GM04503 (cell line): Measurements from ENCODE around the gene CACNA1D.
"Not testable (repeated sequence)": the region's sequence is repeated elsewhere in the genome, so short reads cannot be mapped to it uniquely, and the experiment has no call there.

Experiments
- DNase-seq: peaks from one replicate; pipeline ENCODE4 v3.0.0-alpha.2; 2012; ENCODE audit warnings: low read depth

Gene CACNA1D

DNA sequence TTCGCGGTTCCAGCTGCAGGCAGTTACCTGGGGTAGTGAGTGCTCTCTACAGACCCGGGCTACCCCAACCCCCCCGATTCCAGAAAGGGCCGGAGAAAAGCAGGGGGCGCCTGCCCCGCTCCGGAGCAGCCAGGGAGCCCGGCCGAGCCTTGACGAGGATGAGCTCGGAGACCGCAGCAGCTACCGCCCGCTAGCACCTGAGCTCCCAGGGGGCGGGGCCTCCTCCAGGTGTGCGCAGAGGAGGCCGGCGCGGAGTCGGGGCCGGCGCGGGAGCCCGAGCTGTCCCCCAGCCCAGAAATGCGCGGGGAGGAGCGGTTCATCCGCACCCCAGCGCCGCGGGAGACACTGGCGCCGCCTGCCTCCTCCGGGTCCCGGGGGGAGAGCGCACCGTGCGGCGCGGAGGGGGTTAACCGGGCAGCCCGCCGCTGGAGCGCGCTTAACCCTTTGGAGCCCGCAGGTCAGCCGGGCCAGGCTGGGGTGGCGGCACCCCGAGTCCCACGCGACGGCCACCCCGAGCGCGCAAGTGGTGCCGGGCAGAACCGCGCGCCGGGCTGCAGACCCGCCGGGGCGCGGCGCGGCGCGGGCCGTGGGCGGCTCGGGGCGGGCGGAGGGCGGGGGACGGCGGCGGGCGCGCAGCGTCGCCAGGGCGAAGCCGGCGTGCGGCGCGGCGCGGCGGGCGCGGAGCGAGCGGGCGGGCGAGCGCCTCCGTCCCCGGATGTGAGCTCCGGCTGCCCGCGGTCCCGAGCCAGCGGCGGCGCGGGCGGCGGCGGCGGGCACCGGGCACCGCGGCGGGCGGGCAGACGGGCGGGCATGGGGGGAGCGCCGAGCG is at the start of gene CACNA1D:
CACNA1D (plus strand) TSS at position 649 of the 829 bp plus-strand sequence. CDS start 556 bp downstream, outside the sequence.
- no peak for DNase-seq

DNA sequence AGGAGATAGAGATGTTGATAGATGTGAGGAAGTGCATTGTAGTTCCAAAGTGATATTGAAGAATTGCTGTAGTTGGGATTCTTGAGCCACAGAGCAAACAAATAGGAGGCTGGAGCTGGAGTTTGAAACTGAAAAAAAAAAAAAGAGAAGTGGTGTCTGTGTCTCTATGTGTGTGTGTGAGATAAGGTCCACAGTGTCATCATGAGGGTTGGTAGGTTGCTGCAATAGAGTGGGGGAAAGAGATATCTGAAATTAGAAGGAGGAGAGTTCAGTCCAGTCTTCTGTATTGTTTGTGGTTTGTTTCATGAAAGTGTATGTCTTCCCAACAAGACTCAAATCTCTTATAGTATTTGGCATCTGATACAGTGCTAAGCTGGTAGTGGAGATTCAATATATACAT is 37.3 kb upstream of the CACNA1D start:
- no peak for DNase-seq

DNA sequence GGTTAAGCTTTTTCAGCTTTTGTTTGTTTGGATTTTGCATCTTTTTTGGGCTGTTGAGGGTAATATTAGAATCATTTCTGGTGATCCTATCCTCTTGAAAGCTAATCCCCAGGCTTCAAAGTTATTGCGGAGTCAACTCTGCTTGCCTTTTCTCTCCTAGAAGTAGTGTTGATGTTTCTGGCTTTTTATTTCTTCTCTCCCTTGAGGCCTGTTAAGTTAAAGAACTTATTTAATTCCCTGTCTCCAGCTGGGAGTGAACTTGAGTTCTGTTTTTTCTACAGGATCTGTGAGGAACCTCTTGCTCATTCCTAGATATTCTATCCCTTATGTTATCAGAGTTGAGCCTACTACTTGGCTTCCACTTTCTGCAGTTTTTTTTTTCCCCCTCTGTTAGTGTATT is 34.1 kb upstream of the CACNA1D start:
- DNase-seq = no peak

DNA sequence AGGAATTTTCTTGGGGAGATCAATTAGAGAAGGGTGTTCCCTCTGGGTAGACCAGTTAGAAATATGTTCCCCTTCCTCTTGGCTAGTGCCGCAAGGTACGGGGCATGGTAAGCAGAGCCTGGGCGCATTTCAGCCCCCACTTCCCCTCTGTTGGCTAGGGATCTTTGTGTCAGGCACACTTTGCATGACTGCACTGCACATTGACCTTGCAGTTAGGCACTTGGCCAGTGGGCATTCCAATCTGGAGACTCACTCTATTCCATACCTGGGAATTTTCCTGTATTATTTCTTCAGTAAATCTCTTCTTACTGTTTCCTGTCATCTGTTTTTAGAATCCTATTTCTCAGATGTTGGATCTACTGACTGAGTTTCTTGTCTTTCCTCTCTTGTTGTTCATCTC is 30.0 kb upstream of the CACNA1D start:
- DNase-seq = no peak

DNA sequence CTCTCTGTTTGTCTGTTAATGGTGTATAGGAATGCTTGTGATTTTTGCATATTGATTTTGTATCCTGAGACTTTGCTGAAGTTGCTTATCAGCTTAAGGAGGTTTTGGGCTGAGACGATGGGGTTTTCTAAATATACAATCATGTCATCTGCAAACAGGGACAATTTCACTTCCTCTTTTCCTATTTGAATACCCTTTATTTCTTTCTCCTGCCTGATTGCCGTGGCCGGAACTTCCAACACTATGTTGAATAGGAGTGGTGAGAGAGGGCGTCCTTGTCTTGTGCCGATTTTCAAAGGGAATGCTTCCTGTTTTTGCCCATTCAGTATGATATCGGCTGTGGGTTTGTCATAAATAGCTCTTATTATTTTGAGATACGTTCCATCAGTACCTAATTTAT is 24.7 kb upstream of the CACNA1D start:
- not testable (repeated sequence) for DNase-seq

DNA sequence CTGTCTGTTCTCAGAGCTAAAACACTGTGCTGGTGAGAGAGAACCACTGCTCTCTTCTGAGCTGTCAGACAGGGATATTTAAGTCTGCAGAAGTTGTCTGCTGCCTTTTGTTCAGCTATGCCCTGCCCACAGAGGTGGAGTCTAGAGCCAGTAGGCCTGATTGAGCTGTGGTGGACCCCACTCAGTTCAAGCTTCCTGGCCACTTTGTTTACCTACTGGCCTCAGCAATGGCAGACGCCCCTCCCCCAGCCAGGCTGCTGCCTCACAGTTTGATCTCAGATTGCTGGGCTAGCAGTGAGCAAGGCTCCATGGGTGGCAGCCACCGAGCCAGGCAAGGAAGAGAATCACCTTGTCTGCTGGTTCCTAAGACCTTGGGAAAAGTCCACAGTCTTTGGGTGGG is 21.0 kb upstream of the CACNA1D start:
- no peak for DNase-seq

DNA sequence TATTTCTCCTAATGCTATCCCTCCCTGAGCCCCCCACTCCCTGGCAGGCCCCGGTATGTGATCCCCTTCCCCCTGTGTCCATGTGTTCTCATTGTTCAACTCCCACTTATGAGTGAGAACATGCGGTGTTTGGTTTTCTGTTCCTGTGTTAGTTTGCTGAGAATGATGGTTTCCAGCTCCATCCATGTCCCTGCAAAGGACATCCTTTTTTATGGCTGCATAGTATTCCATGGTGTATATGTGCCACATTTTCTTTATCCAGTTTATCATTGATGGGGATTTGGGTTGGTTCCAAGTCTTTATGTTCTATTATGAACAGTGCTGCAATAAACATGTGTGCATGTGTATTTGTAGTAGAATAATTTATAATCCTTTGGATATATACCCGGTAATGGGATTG is 18.0 kb upstream of the CACNA1D start:
- not testable (repeated sequence) for DNase-seq

DNA sequence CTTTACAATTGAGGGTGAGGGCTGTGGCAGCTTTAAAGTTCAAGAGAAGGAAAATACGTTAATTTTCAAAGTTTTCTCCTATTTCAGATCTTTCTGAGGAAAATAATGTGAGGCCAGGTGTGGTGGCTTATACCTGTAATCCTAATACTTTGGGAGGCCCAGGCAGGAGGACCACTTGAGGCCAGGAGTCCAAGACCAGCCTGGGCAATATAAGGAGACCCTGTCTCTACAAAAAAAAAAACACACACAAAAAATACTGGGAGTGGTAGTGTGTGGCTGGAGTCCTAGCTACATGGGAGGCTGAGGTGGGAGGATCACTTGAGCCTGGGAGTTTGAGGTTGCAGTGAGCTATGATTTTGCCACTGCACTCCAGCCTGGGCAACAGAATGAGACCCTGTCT is 16.7 kb upstream of the CACNA1D start:
- DNase-seq = not testable (repeated sequence)

DNA sequence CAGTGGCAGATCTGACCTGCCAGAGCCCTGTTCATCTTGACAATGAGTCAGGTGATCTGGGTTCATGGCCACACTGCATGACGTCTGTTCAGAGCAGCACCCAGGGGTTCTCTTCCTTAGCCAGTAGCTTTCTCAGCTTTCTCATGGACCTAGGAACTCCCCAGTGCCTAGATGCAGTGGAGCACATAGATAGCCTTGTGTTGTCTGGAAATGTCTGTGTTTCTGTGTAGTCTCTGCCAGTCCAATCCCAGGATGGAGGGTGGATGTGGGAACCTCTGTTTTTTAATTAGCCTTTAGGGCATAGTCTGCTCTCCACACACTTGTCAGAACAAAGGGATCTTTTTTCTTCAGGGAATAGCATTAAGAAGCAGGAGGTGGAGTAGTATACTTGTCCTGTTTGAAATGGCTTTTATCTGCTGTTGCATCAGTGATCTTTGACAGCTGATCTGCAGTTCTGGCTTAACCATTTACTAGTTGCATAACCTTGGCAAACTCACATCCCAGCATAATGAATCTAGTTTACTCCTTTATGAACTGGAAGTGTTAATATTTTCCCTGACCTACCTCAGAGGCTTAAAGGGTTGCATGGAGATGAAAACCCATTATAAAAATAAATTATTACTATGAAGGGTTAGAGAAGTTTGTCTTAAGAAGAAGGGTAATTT is 16.1 kb upstream of the CACNA1D start:
- no peak for DNase-seq

DNA sequence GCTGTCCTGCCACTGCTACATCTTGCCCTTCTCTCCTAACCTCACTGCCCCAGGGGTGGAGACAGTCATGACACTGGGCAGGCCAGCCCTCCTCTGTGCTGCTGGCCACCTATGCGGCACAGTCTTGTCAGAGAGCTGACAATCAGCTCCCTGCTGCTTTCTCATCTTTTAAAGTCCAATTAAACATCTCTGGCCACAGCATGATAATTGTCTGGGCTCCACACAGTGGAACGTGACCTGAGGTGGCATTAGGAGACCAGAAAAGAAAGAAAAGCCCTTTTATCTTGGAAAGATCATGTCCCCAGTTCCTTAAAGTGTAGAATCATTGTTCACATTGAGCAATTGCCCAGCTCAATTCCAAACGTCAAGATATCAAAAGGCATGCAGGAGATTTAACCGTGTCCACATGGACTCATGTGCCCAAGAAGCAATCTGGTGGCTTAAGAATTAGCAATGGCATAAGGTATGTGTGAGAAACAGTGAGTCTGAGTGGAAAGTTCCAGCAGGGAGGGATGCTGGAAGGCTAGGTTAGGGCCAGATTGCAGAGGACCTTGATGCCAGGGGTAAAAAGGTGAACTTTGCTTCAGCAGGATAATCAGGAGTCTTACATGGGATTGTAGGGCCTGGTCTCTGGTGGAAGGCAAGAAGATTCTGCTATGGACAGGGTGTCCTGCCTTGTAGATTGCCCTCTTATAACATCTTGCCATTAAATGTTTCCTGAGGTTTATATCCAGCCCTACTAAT is 15.3 kb upstream of the CACNA1D start:
- no peak for DNase-seq

DNA sequence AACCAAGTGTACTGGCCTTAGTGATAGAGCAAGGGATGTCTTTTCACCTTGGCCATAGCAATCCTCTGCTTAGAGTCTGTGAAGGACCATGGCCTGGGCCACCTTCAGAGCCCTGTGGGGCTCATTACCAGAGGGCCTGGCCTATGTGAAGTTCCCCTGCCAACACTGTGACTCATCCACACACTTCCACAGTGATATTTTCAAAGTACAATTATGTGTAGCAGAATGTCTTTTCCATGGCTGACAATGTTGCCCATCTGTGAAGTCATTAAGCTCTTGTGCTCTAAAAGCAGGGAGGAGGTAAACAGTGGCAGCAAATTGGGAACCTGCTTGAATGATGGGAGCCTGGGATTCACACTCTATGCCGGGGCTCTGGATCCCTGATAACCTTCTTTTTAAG is 12.2 kb upstream of the CACNA1D start:
- no peak for DNase-seq

DNA sequence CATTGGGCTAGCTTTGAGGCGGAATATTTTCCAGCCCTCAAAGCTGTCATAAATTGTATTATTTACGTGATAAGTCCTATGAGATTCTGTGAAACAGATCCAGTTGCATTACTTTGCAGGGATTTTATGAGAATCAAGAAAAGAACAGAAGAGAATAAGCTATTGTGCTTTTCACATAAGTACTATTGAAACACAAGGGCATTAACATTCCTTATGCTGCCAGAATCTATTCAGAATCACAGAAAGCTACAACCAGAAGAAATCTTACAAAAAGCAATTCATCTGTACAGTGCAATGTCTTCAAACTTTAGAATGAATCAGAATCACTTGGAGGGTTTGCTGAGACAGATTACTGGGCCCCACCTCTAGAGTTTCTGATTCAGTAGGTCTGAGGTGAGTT is 10.6 kb upstream of the CACNA1D start:
- DNase-seq = no peak

DNA sequence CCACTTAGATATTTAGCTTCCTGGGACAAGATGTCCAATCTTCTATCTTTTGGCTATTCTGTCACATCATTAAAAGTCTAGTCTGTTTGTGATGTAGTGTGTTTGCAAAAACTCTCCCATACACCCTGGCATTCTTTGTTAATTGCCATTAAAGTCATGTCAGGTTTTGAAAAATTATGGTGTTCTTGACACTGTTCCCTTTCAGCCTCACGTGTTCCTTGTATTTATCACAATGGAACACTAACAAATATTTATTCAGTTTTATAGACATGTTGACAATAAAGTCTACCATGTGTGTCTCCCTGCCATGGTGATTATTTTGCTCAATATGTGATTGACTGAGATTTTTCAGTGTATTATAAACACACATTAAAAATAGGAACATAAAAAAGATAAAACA is 9.4 kb upstream of the CACNA1D start:
- no peak for DNase-seq

DNA sequence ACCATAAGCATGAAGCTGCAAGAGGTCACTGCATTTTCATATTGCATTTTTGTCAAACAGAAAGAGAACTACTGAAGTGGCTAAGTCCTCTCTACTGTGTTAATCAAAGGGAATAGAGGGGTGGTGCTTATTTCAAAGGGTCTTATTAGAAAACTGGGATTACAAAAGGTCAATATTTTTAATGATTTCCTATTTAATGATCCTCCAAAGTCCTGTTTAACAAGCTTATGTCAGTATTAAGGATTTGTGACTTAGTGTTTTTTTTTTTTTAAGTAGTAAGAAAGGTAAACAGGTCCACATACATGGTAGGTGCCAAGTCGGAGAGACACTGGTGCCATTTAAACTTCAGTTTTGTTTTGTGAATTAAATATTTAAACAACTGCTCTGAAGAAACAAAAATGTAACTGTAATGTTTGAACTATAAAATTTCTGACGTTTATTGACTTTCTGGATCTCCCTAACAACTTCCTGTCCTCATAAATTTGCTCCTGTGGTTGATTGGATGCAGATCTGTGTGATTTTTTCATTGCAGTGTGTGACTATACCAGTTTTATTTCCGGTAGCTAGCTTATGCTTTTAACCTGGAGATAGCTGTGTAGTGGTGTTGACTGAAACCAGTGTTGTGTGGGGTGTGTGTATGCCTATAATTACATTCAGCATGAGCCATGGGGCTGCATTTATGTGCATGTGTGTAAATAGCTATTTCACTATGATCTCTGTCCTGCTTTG is 8.6 kb upstream of the CACNA1D start:
- no peak for DNase-seq

DNA sequence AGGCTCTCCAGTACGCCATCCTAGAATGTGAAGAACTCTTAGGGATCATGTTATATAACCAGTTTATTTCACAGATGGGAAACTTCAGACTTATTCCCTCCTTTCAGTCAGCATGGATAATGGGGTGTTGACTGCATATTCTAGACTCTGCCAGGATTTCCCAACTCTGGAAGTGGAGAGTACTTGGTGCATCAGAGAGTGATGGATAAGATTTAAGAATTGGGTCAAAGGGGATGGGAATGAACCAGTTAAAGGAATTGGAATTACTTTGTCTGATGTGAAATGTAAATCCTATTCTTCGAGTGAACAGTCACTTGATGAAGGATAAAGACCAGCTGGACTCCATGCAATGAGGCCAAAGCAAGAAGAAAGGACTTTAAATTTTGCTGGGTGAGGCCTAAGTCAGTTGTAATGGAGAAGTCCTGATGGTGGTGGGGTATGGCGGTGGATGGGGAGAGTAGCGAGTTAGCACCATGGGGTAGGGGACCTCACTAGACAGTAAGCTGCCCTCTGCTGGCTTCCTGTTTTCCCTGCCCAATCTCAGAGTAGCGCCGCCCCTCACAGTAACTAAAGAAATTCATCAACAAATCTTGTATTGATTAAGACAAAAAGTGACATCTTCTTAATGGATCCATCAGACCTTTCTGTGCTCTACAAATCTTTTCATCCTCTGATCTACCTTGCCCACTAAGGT is 7.3 kb upstream of the CACNA1D start:
- no peak for DNase-seq

DNA sequence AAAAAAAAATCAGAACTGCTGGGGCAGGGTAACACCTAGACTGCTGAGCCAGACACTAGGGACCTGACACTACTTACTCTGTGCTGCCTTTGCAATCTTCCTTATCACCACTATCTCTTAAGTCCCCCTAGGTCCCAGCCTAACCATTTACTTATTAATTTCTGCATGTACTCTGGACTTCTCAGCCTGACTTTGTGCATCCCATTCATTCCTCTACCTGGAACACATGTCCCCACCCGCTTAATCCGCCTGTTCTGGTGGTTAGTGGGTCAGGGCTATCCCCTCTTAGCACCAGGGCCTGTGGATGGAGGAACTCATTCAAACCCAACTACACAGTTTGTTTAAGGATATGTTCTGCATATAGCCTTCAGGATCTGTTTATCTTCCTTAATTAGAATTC is 5.0 kb upstream of the CACNA1D start:
- DNase-seq = no peak

DNA sequence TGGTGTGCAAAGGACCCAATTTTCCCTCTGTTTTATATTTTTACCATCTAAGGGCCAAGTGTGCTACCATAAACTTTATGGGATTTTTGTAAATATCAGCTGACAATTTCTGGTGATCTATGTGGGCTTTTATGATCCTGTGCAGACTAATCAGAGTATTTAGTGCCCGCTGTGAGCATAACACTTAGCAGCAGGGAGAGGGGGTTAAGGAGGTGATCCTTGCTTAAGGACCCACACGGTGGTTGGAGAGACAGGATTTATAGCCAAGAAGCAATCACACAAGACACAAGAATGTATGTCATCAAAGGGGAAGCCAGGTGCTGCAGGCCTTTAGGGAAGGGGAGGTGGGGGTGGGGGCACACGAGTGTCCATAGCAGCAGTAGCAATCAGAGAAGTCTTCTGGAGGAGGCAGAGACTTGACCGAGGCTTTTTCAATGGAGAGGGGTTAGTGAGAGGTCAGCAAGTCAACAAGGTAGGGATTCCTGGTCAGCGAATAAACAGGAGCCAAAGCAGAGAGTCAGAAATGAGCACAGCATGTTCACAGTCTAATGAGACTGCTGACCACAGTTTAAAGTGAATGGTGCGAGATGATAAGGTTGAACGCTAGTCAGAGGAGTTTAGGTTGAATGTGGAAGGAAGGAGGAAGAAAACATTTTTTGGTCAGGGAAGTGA is 4.5 kb upstream of the CACNA1D start:
- no peak for DNase-seq

DNA sequence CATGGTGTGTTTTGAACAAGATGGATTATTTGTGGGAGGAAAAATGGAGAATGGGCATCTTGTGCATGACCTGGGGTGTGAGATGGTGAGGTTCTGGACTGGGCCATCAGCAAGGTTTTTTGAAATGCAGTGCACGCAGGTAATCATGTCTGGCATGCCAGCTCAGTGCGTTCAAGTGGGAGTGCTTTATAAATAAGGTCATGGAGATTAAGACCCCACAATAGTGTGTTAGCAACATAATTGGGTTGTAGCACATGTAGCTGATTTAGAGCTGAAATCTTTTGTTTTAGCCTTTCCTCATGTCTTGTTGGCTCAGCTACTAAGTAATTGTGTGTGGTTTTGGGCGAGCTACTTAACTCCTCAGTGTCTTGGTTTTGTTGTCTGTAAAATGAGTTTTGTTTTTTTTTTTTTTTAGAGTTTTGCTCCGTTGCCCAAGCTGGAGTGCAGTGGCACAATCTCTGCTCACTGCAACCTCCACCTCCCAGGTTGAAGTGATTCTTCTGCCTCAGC is 3.9 kb upstream of the CACNA1D start:
- no peak for DNase-seq

DNA sequence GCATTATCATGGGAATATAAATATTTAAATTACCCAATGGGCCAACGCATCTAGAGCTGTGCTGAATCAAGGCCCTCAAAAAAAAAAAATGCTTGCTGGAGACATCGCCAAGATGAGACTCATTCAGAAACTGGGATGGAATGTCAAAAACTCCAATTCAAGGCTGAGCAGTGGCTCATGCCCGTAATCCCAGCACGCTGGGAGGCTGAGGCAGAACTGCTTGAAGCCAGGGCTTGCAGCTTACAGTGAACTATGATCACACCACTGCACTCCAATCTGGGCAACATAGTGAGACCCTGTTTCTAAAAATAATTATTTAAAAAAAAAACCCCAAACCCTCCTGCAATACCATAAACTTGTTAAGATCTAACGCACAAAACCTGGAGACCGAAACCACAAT is 3.1 kb upstream of the CACNA1D start:
- no peak for DNase-seq

DNA sequence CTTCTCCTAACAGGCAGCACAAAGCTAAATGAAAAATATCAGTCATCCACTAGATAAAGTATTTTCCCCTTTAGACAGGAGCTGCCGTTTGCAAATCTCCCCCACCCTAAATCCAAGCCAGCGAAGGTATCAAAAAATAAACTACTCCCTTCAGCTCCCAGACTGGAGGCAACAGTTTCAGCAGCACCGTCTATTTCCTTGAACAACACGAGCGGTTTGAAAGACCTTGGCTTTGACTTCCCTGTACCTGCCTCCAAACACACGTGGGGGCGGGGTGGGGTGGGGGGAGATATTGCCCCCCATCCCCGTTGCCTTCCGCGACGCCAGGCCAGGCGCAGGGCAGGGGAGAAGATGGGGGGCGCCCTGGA is 832 bp upstream of the CACNA1D start:
- no peak for DNase-seq

DNA sequence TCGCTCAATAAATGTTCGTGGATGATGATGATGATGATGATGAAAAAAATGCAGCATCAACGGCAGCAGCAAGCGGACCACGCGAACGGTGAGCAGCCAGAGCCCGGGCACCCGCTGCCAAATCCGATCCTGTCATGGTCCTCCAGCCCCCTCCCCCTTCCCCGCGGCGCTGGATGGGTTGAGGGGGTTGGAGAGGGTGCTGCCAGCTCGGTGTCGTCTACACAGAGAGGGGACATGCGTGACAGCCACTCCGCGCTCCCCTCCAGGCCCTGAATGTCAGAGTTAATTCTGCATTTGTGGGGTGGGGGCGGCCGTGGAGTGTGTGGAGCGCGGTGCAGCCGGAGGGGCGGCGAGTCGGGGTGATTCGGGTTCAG is 722 bp downstream of the CACNA1D start:
- DNase-seq = no peak
